ENCODE results near the gene MACF1. TPM values are rescaled to one million over a fixed set of nuclear protein-coding genes. Genes with fewer than 3 reads are reported as not detected.
"Not testable (repeated sequence)": the region's sequence is repeated elsewhere in the genome, so short reads cannot be mapped to it uniquely, and the experiment has no call there.

Gene MACF1
- total RNA-seq, 1 donor from 2014 or later, result 694 TPM

GRCh38 chr1:39492118-39493042 lies 287.9 kb downstream of the MACF1 start:
- not testable (repeated sequence) for H3K36me3 Mint-ChIP-seq (ENCODE audit: low read depth, unreplicated experiment); H3K9me3 Mint-ChIP-seq (ENCODE audit: unreplicated experiment); H3K27me3 ChIP-seq (ENCODE audit: insufficient read depth, low read length); H3K27ac Mint-ChIP-seq (ENCODE audit: unreplicated experiment); H3K27ac ChIP-seq (ENCODE audit: low read depth, low read length); FAIRE-seq; H3K4me1 Mint-ChIP-seq (ENCODE audit: low read depth, unreplicated experiment); H3K9ac ChIP-seq (ENCODE audit: low read length); H3K36me3 ChIP-seq (ENCODE audit: insufficient read depth, low read length); H2AFZ ChIP-seq (ENCODE audit: low read depth, low read length); H3K4me1 ChIP-seq (ENCODE audit: insufficient read depth, low read length); H3K9me3 ChIP-seq (ENCODE audit: insufficient read depth, low read depth, low read length); H3K4me3 ChIP-seq (ENCODE audit: insufficient read depth, low read depth, low read length); DNase-seq (ENCODE audit: low read depth); H3K79me2 ChIP-seq (ENCODE audit: insufficient read depth, low read length)
- Mint-ChIP-seq H3K4me3 (ENCODE audit: unreplicated experiment) (peak overlapping the region; percentile 66), H3K27me3 (ENCODE audit: low read depth, unreplicated experiment) (peaks cover 24% of the 10 kb centered on the region)
- Histone ChIP-seq H3K4me2 (ENCODE audit: low read length) (peak overlapping the region; percentile 82), H4K20me1 (ENCODE audit: insufficient read depth, low read length) (peaks cover 23% of the 10 kb centered on the region)
- TF ChIP-seq EZH2 (IDR thresholded peaks at IDR 0.05; ENCODE audit: insufficient read depth, low read length), result peak; percentile 28

- H3K27ac Mint-ChIP-seq (ENCODE audit: unreplicated experiment); H3K9ac ChIP-seq (ENCODE audit: low read length); H3K79me2 ChIP-seq (ENCODE audit: insufficient read depth, low read length); H3K9me3 ChIP-seq (ENCODE audit: insufficient read depth, low read depth, low read length); DNase-seq (ENCODE audit: low read depth); H3K4me1 Mint-ChIP-seq (ENCODE audit: low read depth, unreplicated experiment); H3K4me1 ChIP-seq (ENCODE audit: insufficient read depth, low read length); H3K36me3 Mint-ChIP-seq (ENCODE audit: low read depth, unreplicated experiment); H3K4me2 ChIP-seq (ENCODE audit: low read length); H3K27ac ChIP-seq (ENCODE audit: low read depth, low read length); H3K9me3 Mint-ChIP-seq (ENCODE audit: unreplicated experiment); H2AFZ ChIP-seq (ENCODE audit: low read depth, low read length); H3K4me3 ChIP-seq (ENCODE audit: insufficient read depth, low read depth, low read length); H3K27me3 ChIP-seq (ENCODE audit: insufficient read depth, low read length); H3K36me3 ChIP-seq (ENCODE audit: insufficient read depth, low read length): not testable (repeated sequence)
- Mint-ChIP-seq H3K4me3 (ENCODE audit: unreplicated experiment) (peak overlapping the region; percentile 54), H3K27me3 (ENCODE audit: low read depth, unreplicated experiment) (peaks cover 26% of the 10 kb centered on the region)
- FAIRE-seq, result peak; percentile 17
- H4K20me1 ChIP-seq (ENCODE audit: insufficient read depth, low read length), result peaks cover 18% of the 10 kb centered on the region
These were observed 288.7 kb downstream of the MACF1 start for GRCh38 chr1:39493043-39493810.

GRCh38 chr1:39494671-39495410 lies 290.3 kb downstream of the MACF1 start:
- Histone ChIP-seq H3K79me2 (ENCODE audit: insufficient read depth, low read length) (no peaks in the 10 kb centered on the region), H2AFZ (ENCODE audit: low read depth, low read length) (no peak overlapping the region), H3K4me2 (ENCODE audit: low read length) (no peak overlapping the region), H3K9me3 (ENCODE audit: insufficient read depth, low read depth, low read length) (no peaks in the 10 kb centered on the region), H3K27me3 (ENCODE audit: insufficient read depth, low read length) (peaks cover 7% of the 10 kb centered on the region), H3K4me3 (ENCODE audit: insufficient read depth, low read depth, low read length) (no peak overlapping the region), H4K20me1 (ENCODE audit: insufficient read depth, low read length) (peaks cover 7% of the 10 kb centered on the region), H3K27ac (ENCODE audit: low read depth, low read length) (no peak overlapping the region), H3K36me3 (ENCODE audit: insufficient read depth, low read length) (no peaks in the 10 kb centered on the region), H3K4me1 (ENCODE audit: insufficient read depth, low read length) (no peaks in the 10 kb centered on the region), H3K9ac (ENCODE audit: low read length) (no peak overlapping the region)
- Mint-ChIP-seq H3K9me3 (ENCODE audit: unreplicated experiment) (no peaks in the 10 kb centered on the region), H3K36me3 (ENCODE audit: low read depth, unreplicated experiment) (peaks cover 4% of the 10 kb centered on the region), H3K4me3 (ENCODE audit: unreplicated experiment) (no peak overlapping the region), H3K27me3 (ENCODE audit: low read depth, unreplicated experiment) (peaks cover 24% of the 10 kb centered on the region), H3K4me1 (ENCODE audit: low read depth, unreplicated experiment) (peaks cover 10% of the 10 kb centered on the region), H3K27ac (ENCODE audit: unreplicated experiment) (peak overlapping the region; percentile 34)
- FAIRE-seq (no peak), DNase-seq (ENCODE audit: low read depth) (no peak)
- TF ChIP-seq CTCF (IDR thresholded peaks at IDR 0.05; ENCODE audit: insufficient read depth, low read depth, low read length) (no peak), EZH2 (IDR thresholded peaks at IDR 0.05; ENCODE audit: insufficient read depth, low read length) (no peak)

GRCh38 chr1:39496520-39496919 lies 292.0 kb downstream of the MACF1 start:
- FAIRE-seq; H3K36me3 ChIP-seq (ENCODE audit: insufficient read depth, low read length); H3K4me1 ChIP-seq (ENCODE audit: insufficient read depth, low read length); H3K36me3 Mint-ChIP-seq (ENCODE audit: low read depth, unreplicated experiment); H3K9ac ChIP-seq (ENCODE audit: low read length); H3K79me2 ChIP-seq (ENCODE audit: insufficient read depth, low read length); H3K4me3 Mint-ChIP-seq (ENCODE audit: unreplicated experiment); H4K20me1 ChIP-seq (ENCODE audit: insufficient read depth, low read length); H3K27ac Mint-ChIP-seq (ENCODE audit: unreplicated experiment); H2AFZ ChIP-seq (ENCODE audit: low read depth, low read length); H3K9me3 Mint-ChIP-seq (ENCODE audit: unreplicated experiment); H3K4me2 ChIP-seq (ENCODE audit: low read length); H3K27me3 ChIP-seq (ENCODE audit: insufficient read depth, low read length); H3K27ac ChIP-seq (ENCODE audit: low read depth, low read length); H3K4me3 ChIP-seq (ENCODE audit: insufficient read depth, low read depth, low read length); DNase-seq (ENCODE audit: low read depth); H3K9me3 ChIP-seq (ENCODE audit: insufficient read depth, low read depth, low read length): not testable (repeated sequence)
- Mint-ChIP-seq H3K27me3 (ENCODE audit: low read depth, unreplicated experiment) (peaks cover 27% of the 10 kb centered on the region), H3K4me1 (ENCODE audit: low read depth, unreplicated experiment) (peaks cover 13% of the 10 kb centered on the region)
